Spinal cord (tissue), 10 donors: ENCODE results near the gene OSBPL8. TPM values are rescaled to one million over a fixed set of nuclear protein-coding genes. Genes with fewer than 3 reads are reported as not detected.
A peak's percentile ranks its signal among the peaks of the same experiment; 100 is the strongest.

Source experiments
- DNase-seq, 6 donors: peaks; one replicate each; pipeline versions ENCODE4 v3.0.0 to v3.0.0-alpha.2; 2013 to 2015; ENCODE audit warnings: low spot score in 6 of 6, low read depth in 4 of 6
- H3K27ac ChIP-seq: one replicate; pipeline ENCODE4 v1.5.1; 2013; ENCODE audit warnings: low read depth, low read length, control low read depth
- H3K27me3 ChIP-seq: one replicate; pipeline ENCODE4 v1.6.1; 2013; ENCODE audit warnings: low read length; ENCODE audit not compliant: control insufficient read depth, insufficient read depth
- H3K36me3 ChIP-seq: one replicate; pipeline ENCODE4 v1.6.1; 2013; ENCODE audit warnings: low read length; ENCODE audit not compliant: control insufficient read depth, insufficient read depth
- H3K4me1 ChIP-seq: one replicate; pipeline ENCODE4 v1.6.1; 2013; ENCODE audit warnings: low read length; ENCODE audit not compliant: control insufficient read depth, insufficient read depth
- H3K4me3 ChIP-seq: one replicate; pipeline ENCODE4 v1.5.1; 2013; ENCODE audit warnings: low read depth, low read length, control low read depth
- H3K9me3 ChIP-seq: one replicate; pipeline ENCODE4 v1.6.1; 2013; ENCODE audit warnings: low read length; ENCODE audit not compliant: control insufficient read depth, insufficient read depth
- WGBS: methylation state at CpG from one replicate; pipeline ENCODE4 v1.1.5; 2013; ENCODE audit warnings: missing lambda C conversion rate; ENCODE audit not compliant: insufficient coverage; 5-methylcytosine and 5-hydroxymethylcytosine counted together
- polyA plus RNA-seq, 2 donors: library from polyadenylated mRNA; unstranded; fragments of 120-200 nt; gene quantifications; one replicate each; pipeline ENCODE4 v1.2.1, GENCODE V29; 2013; ENCODE audit not compliant: insufficient read length in 2 of 2
- total RNA-seq, 2 donors: library from RNA; depleted of rRNA in 1 of 2; stranded (reverse); fragments of 120-200 nt in 1 of 2; fragments of >200 nt in 1 of 2; gene quantifications; one replicate each; pipeline versions ENCODE4 v1.2.3 to v1.2.4, GENCODE V29; 2013 to 2014
- donor health status: healthy.

The OSBPL8 gene
- total and polyA plus RNA-seq, 4 donors = 34.1 to 149 (median 56.9) TPM

DNA sequence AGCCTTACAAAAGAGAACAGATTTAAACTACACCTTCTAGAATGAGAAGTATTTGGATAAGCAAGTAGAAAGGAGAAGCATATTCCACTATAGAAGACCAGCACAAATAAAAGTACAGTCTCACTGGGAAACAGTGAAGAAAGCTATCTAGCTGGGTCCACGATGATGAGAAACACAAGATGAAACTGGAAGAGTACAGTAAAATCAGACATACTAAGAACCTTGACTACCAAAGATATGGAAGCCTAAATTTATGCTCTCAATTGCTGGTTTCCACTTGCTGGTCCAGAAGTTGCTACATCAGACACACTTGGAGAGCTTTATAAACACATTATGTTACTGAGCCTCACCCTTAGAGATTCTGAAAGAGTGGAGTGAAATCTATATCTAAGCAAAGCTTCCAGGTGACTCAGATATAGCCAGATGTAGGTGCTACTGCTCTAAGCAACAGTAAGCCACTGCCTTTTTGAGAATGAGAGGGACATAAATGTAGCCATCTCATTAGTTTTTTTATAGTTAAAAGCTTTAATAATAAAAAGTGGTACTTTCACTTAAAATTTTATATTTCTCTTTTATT, 115.1 kb downstream of the OSBPL8 start:
- no CpG with 5 or more reads among the region's 1 CpG for WGBS
- no peaks in the 10 kb centered on the region for H3K4me1 ChIP-seq
- H3K9me3 ChIP-seq = no peaks in the 10 kb centered on the region
- no peak for DNase-seq
- no peak overlapping the region for H3K27ac ChIP-seq
- H3K36me3 ChIP-seq = no peaks in the 10 kb centered on the region
- H3K4me3 ChIP-seq = no peak overlapping the region
- no peaks in the 10 kb centered on the region for H3K27me3 ChIP-seq

DNA sequence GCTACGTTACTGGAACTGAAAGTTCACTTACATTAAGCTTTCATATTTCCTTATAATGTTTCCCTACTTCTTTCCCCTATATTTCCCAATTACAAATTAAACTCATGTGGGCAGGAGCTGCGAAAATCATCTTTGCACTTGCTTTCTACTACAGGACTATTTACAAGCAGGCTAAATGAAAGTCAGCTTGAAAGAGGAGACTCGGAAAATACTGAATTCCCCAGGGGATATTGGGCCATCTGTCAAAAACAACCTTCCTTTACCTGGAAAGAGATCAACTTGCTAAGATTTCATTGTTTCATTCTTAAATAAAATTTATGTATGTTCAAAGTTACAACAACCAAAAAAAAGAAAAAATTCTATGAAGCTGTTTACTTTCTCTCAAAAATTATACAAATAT, 118.6 kb downstream of the OSBPL8 start:
- Histone ChIP-seq H3K27ac (no peak overlapping the region), H3K4me1 (no peaks in the 10 kb centered on the region), H3K36me3 (no peaks in the 10 kb centered on the region), H3K9me3 (no peaks in the 10 kb centered on the region), H3K4me3 (no peak overlapping the region), H3K27me3 (no peaks in the 10 kb centered on the region)
- no CpG with 5 or more reads among the region's 3 CpGs for WGBS
- DNase-seq = no peak

DNA sequence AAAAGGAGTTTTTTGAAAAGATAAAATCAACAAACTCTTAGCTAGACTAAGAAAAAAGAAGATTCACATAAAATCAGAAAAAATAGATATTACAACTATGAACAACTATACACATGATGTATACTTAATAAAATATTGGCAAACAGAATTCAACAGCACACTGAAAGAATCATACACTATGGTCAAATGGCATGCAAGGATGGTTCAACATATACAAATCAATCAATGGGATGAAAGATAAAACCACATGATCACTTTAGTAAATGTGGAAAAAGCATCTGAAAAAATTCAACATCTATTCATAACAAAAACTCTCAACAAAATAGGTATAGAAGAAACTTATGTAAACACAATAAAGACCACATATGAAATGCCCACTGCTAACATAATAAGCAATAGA, 126.8 kb downstream of the OSBPL8 start:
- DNase-seq = no peak
- H3K36me3 ChIP-seq = no peaks in the 10 kb centered on the region
- peaks cover 6% of the 10 kb centered on the region for H3K9me3 ChIP-seq
- no peak overlapping the region for H3K27ac ChIP-seq
- H3K27me3 ChIP-seq = no peaks in the 10 kb centered on the region
- H3K4me1 ChIP-seq = no peaks in the 10 kb centered on the region
- no peak overlapping the region for H3K4me3 ChIP-seq

DNA sequence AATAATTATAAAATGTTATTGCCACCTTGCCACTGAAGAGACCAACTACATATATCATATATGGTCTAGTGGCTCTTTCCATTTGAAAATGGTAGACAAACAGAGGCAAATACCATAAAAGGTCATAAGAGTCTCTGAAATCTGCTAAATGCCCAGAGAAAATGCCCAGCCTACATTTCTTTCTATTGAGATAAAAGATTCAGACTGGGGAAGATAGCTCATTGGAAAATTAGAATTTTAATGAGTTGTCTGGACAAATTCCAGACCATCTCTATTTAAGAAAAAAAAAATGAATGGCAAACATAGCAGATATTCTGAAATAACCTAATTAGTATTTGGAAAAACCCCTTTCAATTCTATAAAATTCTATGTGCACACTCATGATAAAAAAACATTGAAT, 131.5 kb downstream of the OSBPL8 start:
- no peaks in the 10 kb centered on the region for H3K36me3 ChIP-seq
- H3K4me1 ChIP-seq = no peaks in the 10 kb centered on the region
- H3K27ac ChIP-seq = no peak overlapping the region
- H3K27me3 ChIP-seq = no peaks in the 10 kb centered on the region
- H3K9me3 ChIP-seq = peaks cover 12% of the 10 kb centered on the region
- DNase-seq = no peak
- H3K4me3 ChIP-seq = no peak overlapping the region

DNA sequence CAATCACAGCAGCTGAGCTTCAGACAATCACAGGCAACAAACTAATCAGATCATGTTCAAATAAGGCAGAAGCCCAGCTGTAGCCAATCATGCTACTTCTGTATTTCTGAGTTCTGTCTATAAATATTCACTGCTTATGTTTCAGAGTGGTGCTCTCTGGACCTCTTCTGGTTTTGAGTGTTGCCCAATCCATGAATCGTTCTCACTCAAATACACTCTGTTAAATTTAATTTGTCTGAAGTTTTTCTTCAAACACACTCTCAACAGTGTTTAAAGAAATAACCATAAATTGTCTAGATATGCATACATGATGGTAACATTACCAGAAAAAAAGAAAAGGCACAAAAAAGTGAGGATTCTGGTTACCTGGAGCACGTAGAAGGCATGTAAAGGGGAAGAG, 133.4 kb downstream of the OSBPL8 start:
- peaks cover 8% of the 10 kb centered on the region for H3K9me3 ChIP-seq
- no peak overlapping the region for H3K4me3 ChIP-seq
- no CpG with 5 or more reads among the region's 2 CpGs for WGBS
- H3K4me1 ChIP-seq = no peaks in the 10 kb centered on the region
- H3K36me3 ChIP-seq = no peaks in the 10 kb centered on the region
- no peaks in the 10 kb centered on the region for H3K27me3 ChIP-seq
- H3K27ac ChIP-seq = no peak overlapping the region
- DNase-seq = no peak

DNA sequence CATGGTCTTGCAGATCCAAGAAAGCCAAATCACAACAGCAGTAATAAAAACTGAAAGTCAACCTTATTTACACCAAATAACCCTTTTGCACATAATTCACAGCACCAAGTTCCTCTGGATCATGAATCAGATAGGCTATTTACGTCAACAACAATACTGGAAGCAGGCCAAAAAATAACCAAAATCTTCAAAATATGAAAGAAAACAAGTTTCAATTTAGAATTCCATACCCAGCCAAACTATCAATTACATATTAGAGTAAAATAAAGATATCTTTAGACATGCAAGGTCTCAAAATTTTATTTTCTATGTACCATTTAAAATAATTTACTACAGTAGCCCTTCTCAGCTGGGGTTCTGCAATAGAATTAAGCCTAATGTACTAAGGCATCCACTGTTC, 134.6 kb downstream of the OSBPL8 start:
- Histone ChIP-seq H3K4me1 (no peaks in the 10 kb centered on the region), H3K36me3 (no peaks in the 10 kb centered on the region), H3K9me3 (peaks cover 8% of the 10 kb centered on the region), H3K27me3 (no peaks in the 10 kb centered on the region), H3K27ac (no peak overlapping the region), H3K4me3 (no peak overlapping the region)
- DNase-seq = no peak
- no CpG with 5 or more reads among the region's 1 CpG for WGBS

DNA sequence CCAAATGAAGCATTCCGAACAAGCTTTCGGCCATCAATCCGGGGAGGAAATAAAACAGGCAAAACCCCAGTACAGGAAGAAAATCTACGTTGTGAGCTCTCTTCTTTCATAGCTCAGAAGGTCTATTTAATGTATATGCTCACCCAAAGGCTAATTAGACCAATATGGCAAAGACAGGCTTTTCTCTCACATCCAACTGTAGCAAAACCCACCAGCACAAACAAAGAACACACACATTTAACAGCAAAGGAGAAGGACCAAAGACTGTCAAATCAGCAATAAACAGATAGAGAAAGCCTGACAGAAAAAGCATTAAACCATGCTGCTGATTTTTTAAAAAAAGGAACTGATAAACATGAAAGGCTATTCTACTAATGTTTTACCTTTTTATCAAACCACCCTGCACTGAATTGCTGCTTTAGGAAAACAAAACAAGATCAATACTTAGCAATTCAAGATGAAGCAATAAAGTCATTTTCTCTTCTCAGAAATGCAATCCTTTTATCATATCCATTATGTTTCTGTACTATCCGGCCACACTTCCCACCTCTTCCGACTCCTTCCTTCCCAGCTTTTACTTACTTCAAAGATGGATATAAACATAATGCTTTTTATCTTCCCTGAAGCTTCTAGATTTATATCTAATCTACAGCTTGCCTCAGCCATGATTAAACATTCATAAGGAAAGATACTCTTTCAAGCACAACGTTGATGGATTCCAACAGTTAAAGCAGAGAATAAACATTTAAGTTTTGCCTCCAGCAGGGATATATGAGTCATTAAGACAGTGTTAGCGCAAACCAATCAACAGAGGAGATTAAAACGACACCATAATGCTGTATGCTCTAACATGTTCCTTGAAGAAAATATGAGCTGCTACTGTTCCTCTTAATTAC, 136.8 kb downstream of the OSBPL8 start:
- peak in 5 of 6 donors; percentile 26 to 91 (median 64) for DNase-seq
- no peaks in the 10 kb centered on the region for H3K36me3 ChIP-seq
- H3K4me1 ChIP-seq = no peaks in the 10 kb centered on the region
- H3K27ac ChIP-seq = peak overlapping the region; percentile 64
- no peaks in the 10 kb centered on the region for H3K27me3 ChIP-seq
- H3K9me3 ChIP-seq = peaks cover 8% of the 10 kb centered on the region
- 23% methylated on average over 4 of the region's 9 CpGs for WGBS
- peak overlapping the region; percentile 44 for H3K4me3 ChIP-seq

DNA sequence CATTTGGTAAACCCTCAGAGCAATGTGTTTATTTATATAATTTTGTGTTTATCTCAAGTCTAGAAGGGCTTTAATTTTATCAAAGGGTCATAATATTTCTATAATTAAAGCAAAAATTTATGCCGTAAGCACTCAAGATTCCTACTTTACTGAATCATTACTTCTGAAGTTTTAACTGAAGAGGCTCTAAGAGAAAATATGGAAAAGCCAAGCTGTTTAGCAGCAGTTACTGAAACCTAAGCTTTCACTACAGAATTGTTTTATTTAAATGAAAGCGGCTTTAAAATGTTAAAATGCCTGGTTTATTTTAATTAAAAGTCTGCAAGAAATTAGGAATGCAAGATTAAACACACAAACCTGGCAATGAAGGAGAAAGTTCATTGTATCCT, 137.4 kb downstream of the OSBPL8 start:
- H3K9me3 ChIP-seq = peaks cover 8% of the 10 kb centered on the region
- H3K27ac ChIP-seq = peak overlapping the region; percentile 64
- H3K27me3 ChIP-seq = no peaks in the 10 kb centered on the region
- peak overlapping the region; percentile 44 for H3K4me3 ChIP-seq
- DNase-seq = peak in 1 of 6 donors; percentile 20
- no peaks in the 10 kb centered on the region for H3K36me3 ChIP-seq
- no peaks in the 10 kb centered on the region for H3K4me1 ChIP-seq
- no CpG with 5 or more reads among the region's 2 CpGs for WGBS

DNA sequence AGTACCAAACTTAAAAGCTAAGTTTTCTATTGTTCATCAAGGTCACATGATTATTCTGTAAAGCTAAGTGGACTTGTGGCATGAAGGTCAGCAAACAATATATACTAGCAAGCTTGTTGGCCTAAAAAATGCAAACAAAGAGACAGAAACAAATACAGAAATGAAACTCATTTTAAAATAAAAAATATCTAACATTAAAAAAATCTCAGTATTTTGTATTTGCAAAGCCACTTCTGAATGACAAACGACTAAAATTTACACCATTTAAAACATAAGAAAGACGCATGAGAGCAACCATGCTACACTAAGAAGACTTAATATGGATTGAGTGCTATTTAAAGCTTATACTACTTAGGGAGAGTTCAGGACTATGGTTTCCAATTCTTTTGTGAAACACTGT, 138.5 kb downstream of the OSBPL8 start:
- H3K36me3 ChIP-seq = no peaks in the 10 kb centered on the region
- H3K4me3 ChIP-seq = peak overlapping the region; percentile 6
- peaks cover 8% of the 10 kb centered on the region for H3K9me3 ChIP-seq
- no peaks in the 10 kb centered on the region for H3K27me3 ChIP-seq
- no peak overlapping the region for H3K27ac ChIP-seq
- H3K4me1 ChIP-seq = no peaks in the 10 kb centered on the region
- WGBS = no CpG with 5 or more reads among the region's 2 CpGs
- DNase-seq = peak in 3 of 6 donors; percentile 6 to 55 (median 12)

DNA sequence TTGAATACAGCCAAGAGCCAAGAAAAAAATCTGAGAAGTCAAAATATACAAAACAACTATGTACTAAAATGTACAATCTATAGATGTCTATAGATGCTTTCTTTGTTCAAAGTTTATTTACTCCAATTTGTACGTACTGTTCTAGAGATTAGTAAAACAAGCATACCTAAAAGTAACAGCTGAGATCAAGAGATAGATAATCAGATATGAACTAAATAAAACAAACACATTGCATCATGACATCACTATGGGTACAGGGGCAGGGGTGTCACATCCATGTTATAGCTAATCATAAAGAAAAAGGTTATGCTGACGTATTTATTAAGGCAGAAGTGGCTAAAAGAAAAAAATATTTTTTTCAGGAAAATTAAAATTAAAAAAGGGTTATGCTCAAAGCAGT, 139.3 kb downstream of the OSBPL8 start:
- H3K27ac ChIP-seq = no peak overlapping the region
- no peak overlapping the region for H3K4me3 ChIP-seq
- no peaks in the 10 kb centered on the region for H3K36me3 ChIP-seq
- peaks cover 8% of the 10 kb centered on the region for H3K9me3 ChIP-seq
- peak in 1 of 6 donors; percentile 16 for DNase-seq
- no peaks in the 10 kb centered on the region for H3K27me3 ChIP-seq
- H3K4me1 ChIP-seq = no peaks in the 10 kb centered on the region
- no CpG with 5 or more reads among the region's 2 CpGs for WGBS
